Smooth muscle cell (in vitro differentiated cells): ENCODE data around the gene NPAS2. TPM values are rescaled to one million over a fixed set of nuclear protein-coding genes. Genes with fewer than 3 reads are reported as not detected.
A peak's percentile ranks its signal among the peaks of the same experiment; 100 is the strongest.

ENCODE experiments used
- DNase-seq: peaks from one replicate; lab custom pipeline; 2025; ENCODE audit not compliant: unreplicated experiment; lab: John Stamatoyannopoulos, UW
- H2AFZ ChIP-seq: fragments of 200-600 bp; sonication (generic); 2 replicates; pipeline ENCODE4 v1.6.0; 2016; ENCODE audit warnings: antibody characterized with exemption, low read depth, mild to moderate bottlenecking
- H3F3A ChIP-seq: fragments of 200-600 bp; sonication (generic); 2 replicates; pipeline ENCODE4 v1.6.0; 2017; ENCODE audit warnings: antibody characterized with exemption, low read depth
- H3K27ac ChIP-seq: fragments of 200-600 bp; sonication (generic); 2 replicates; pipeline ENCODE4 v1.5.1; 2016; ENCODE audit warnings: low read depth, mild to moderate bottlenecking
- H3K27me3 ChIP-seq: fragments of 200-600 bp; sonication (generic); 2 replicates; pipeline ENCODE4 v1.6.1; 2016; ENCODE audit warnings: low read depth, mild to moderate bottlenecking
- H3K36me3 ChIP-seq: fragments of 200-600 bp; sonication (generic); 2 replicates; pipeline ENCODE4 v1.5.1; 2016; ENCODE audit warnings: low read depth
- H3K4me1 ChIP-seq: fragments of 200-600 bp; sonication (generic); 2 replicates; pipeline ENCODE4 v1.5.1; 2016; ENCODE audit warnings: low read depth
- H3K4me2 ChIP-seq: fragments of 200-600 bp; sonication (generic); 2 replicates; pipeline ENCODE4 v1.6.0; 2016; ENCODE audit warnings: mild to moderate bottlenecking
- H3K4me3 ChIP-seq: fragments of 200-600 bp; sonication (generic); 2 replicates; pipeline ENCODE4 v1.5.1; 2016; ENCODE audit warnings: mild to moderate bottlenecking
- H3K79me2 ChIP-seq: fragments of 200-600 bp; sonication (generic); 2 replicates; pipeline ENCODE4 v1.6.0; 2016; ENCODE audit warnings: low read depth, mild to moderate bottlenecking
- H3K9ac ChIP-seq: fragments of 200-600 bp; sonication (generic); 2 replicates; pipeline ENCODE4 v1.6.0; 2016; ENCODE audit warnings: low read depth
- H3K9me3 ChIP-seq: fragments of 200-600 bp; sonication (generic); replicated peaks from 2 replicates; pipeline ENCODE4 v1.5.1; 2016; ENCODE audit warnings: low read depth
- H4K20me1 ChIP-seq: fragments of 200-600 bp; sonication (generic); 2 replicates; pipeline ENCODE4 v1.6.0; 2016; ENCODE audit warnings: low read depth
- WGBS: methylation state at CpG from one replicate; pipeline ENCODE4 v1.1.7; 2016; ENCODE audit warnings: low lambda C conversion rate; 5-methylcytosine and 5-hydroxymethylcytosine counted together
- polyA plus RNA-seq: library from polyadenylated mRNA; unstranded; fragments of >200 nt; fragmentation: Nextera tagmentation; extraction: Ambion mirVana; gene quantifications from 2 replicates; pipeline ENCODE4 v1.2.1, GENCODE V29; 2016
- total RNA-seq: library from RNA; depleted of rRNA; stranded (reverse); fragments of >200 nt; gene quantifications from 2 replicates; pipeline ENCODE4 v1.2.3, GENCODE V29; 2014
- TF ChIP-seq, protein P1 (sequence below): fragments of 200-600 bp; sonication (generic); IDR thresholded peaks from 2 replicates; pipeline ENCODE4 v1.5.1; 2017; ENCODE audit warnings: borderline replicate concordance, mild to moderate bottlenecking, antibody characterized with exemption; ENCODE audit not compliant: insufficient read depth, poor library complexity, severe bottlenecking

Gene NPAS2
- total and polyA plus RNA-seq, 2 experiments from 2014 or later: 20.2 to 20.7 TPM

DNA sequence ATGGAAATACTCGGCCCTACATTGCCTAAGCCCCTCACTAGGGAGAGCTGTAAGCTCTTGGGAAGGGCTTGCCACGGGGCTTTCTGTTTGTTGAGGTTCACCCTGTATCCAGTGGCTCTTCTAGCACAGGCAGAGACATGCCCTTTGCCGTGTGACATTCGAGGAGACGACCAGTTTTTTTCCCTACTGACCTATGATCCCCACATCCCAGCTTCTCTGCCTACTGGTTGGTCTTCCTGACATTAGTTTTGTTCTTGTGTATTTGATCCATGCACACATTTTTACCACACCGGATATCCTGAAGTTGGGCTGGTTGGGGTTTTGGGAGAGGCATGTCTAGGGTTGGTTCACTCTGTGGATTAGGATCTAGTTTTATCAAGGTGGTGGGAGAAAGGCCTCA is 69.3 kb downstream of the NPAS2 start:
- no peaks in the 10 kb centered on the region for H3K27me3 ChIP-seq
- H3K9me3 ChIP-seq: no peaks in the 10 kb centered on the region
- H4K20me1 ChIP-seq: no peaks in the 10 kb centered on the region
- no peaks in the 10 kb centered on the region for H3K4me1 ChIP-seq
- H3K27ac ChIP-seq: peak overlapping the region; percentile 47
- DNase-seq: no peak
- H3K79me2 ChIP-seq: peaks cover 6% of the 10 kb centered on the region
- no peaks in the 10 kb centered on the region for H3K36me3 ChIP-seq
- H3K4me2 ChIP-seq: no peak overlapping the region
- no peak overlapping the region for H3K9ac ChIP-seq
- WGBS: 84% methylated on average over 6 of the region's 6 CpGs
- H3K4me3 ChIP-seq: no peak overlapping the region
- no peak overlapping the region for H2AFZ ChIP-seq
- TF ChIP-seq, protein P1, sequence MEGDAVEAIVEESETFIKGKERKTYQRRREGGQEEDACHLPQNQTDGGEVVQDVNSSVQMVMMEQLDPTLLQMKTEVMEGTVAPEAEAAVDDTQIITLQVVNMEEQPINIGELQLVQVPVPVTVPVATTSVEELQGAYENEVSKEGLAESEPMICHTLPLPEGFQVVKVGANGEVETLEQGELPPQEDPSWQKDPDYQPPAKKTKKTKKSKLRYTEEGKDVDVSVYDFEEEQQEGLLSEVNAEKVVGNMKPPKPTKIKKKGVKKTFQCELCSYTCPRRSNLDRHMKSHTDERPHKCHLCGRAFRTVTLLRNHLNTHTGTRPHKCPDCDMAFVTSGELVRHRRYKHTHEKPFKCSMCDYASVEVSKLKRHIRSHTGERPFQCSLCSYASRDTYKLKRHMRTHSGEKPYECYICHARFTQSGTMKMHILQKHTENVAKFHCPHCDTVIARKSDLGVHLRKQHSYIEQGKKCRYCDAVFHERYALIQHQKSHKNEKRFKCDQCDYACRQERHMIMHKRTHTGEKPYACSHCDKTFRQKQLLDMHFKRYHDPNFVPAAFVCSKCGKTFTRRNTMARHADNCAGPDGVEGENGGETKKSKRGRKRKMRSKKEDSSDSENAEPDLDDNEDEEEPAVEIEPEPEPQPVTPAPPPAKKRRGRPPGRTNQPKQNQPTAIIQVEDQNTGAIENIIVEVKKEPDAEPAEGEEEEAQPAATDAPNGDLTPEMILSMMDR: no peak
- H3F3A ChIP-seq: peaks cover 10% of the 10 kb centered on the region

DNA sequence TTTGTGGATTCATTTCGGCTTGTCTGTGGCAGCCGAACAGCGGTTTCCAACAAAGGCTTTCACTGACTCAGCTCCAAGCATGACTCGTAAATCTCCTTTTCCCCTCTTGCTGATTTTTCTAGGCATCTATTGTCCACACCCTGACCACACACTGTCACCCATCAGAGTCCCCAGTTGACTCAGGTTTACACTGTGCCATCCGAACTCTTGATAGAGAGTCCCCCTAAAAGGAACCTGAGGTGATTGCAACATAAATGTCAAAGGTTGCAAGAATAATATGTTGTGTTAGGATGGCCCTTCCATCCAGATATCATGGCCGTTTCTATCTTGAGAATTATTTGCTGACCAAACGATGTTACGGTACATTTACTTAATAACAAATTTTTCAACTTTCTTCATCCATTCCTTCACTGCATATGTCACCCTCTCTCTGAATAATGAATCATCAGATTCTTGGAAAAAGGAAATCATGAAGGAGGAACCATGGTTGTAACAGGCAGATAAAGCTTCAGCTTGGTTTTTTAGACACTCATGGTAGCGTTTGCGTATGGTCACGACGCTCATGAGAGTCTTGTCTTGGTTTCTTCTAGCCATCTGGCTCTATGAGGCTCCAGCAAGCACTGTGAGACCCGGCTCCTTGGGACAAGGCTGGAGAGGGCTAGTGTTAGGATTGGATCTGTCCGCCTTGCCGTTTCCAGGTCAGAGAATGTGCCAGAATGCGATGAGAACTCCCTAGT is 72.1 kb downstream of the NPAS2 start:
- no peaks in the 10 kb centered on the region for H3K9me3 ChIP-seq
- H3K9ac ChIP-seq: peak overlapping the region; percentile 67
- H3K79me2 ChIP-seq: no peaks in the 10 kb centered on the region
- no peaks in the 10 kb centered on the region for H3K4me1 ChIP-seq
- H3F3A ChIP-seq: peaks cover 14% of the 10 kb centered on the region
- H3K36me3 ChIP-seq: no peaks in the 10 kb centered on the region
- H3K4me3 ChIP-seq: no peak overlapping the region
- 61% methylated on average over 16 of the region's 16 CpGs for WGBS
- no peaks in the 10 kb centered on the region for H3K27me3 ChIP-seq
- H3K27ac ChIP-seq: peak overlapping the region; percentile 95
- H4K20me1 ChIP-seq: no peaks in the 10 kb centered on the region
- TF ChIP-seq, protein P1: no peak
- no peak overlapping the region for H2AFZ ChIP-seq
- DNase-seq: no peak
- H3K4me2 ChIP-seq: peak overlapping the region; percentile 59

DNA sequence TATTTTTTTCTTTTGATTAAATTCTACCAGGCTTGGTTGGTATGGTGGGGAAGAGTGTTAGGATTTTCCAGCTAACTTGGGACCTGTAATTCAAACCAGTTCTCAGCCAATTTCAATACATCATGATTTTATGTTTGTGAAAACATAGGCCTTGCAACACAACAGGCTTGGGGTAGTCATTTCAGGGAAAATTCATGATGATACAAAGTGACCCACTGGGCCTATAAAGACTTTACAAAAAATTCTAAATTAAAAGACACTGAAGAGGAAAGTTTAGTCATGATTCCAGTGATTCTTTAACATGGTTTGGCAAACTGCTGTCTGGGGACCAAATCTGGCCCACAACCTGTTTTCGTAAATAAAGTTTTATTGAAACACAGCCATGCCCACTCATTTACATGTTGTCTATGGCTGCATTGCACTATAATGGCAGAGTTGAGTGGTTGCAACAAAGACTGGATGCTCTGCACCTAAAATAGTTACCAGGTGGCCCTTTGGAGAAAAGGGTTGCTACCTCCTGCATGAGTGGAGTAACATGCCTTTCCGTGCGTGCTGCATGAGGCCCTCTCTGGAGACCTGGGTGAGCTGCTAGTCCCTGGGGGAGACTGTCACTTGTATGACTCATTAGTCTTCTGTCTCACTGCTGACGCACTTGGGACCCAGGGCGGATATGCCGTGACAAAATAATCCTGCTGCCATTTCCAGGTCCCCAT is 73.6 kb downstream of the NPAS2 start:
- no peaks in the 10 kb centered on the region for H3K79me2 ChIP-seq
- H2AFZ ChIP-seq: no peak overlapping the region
- no peak for DNase-seq
- H3K9ac ChIP-seq: peak overlapping the region; percentile 72
- no peak overlapping the region for H3K4me3 ChIP-seq
- no peaks in the 10 kb centered on the region for H3K27me3 ChIP-seq
- no peaks in the 10 kb centered on the region for H3K9me3 ChIP-seq
- H3K4me1 ChIP-seq: no peaks in the 10 kb centered on the region
- no peaks in the 10 kb centered on the region for H4K20me1 ChIP-seq
- no peak overlapping the region for H3K4me2 ChIP-seq
- H3K27ac ChIP-seq: peak overlapping the region; percentile 95
- WGBS: 26% methylated on average over 6 of the region's 6 CpGs
- H3F3A ChIP-seq: peaks cover 10% of the 10 kb centered on the region
- TF ChIP-seq, protein P1: no peak
- H3K36me3 ChIP-seq: no peaks in the 10 kb centered on the region
